HepG2 (cell line): ENCODE data around the gene STKLD1. TPM values are rescaled to one million over a fixed set of nuclear protein-coding genes. Genes with fewer than 3 reads are reported as not detected.

Experiments used
- GABPB1 ChIP-seq: IDR thresholded peaks from 2 replicates; pipeline ENCODE4 v1.6.1; 2016; ENCODE audit warnings: mild to moderate bottlenecking, missing genetic modification reagents, moderate library complexity, missing compliant biosample characterization
- HDAC2 ChIP-seq: sonication (generic); formaldehyde crosslinking; IDR thresholded peaks from 2 replicates; pipeline ENCODE4 v1.4.0; 2020; ENCODE audit warnings: missing genetic modification reagents
- HOXA5 ChIP-seq: sonication (generic); formaldehyde crosslinking; IDR thresholded peaks from 2 replicates; pipeline ENCODE4 v1.4.0; 2020; ENCODE audit warnings: missing genetic modification reagents
- IRX3 ChIP-seq: sonication (generic); formaldehyde crosslinking; IDR thresholded peaks from 2 replicates; pipeline ENCODE4 v1.8.1; 2023; ENCODE audit warnings: mild to moderate bottlenecking, low read depth, missing genetic modification reagents, borderline replicate concordance
- JUND ChIP-seq: sonication (generic); formaldehyde crosslinking; IDR thresholded peaks from 2 replicates; pipeline ENCODE4 v1.8.0; 2022; ENCODE audit warnings: mild to moderate bottlenecking, missing genetic modification reagents
- KAT7 ChIP-seq: IDR thresholded peaks from 2 replicates; pipeline ENCODE4 v1.6.1; 2018; ENCODE audit warnings: borderline replicate concordance, missing compliant biosample characterization
- KDM3A ChIP-seq: IDR thresholded peaks from 2 replicates; pipeline ENCODE4 v1.6.1; 2018; ENCODE audit warnings: low read depth, missing compliant biosample characterization
- NAIF1 ChIP-seq: sonication (generic); formaldehyde crosslinking; IDR thresholded peaks from 2 replicates; pipeline ENCODE4 v1.5.0; 2020; ENCODE audit warnings: mild to moderate bottlenecking, missing genetic modification reagents, borderline replicate concordance
- NR2C2 ChIP-seq: sonication (generic); formaldehyde crosslinking; IDR thresholded peaks from 2 replicates; pipeline ENCODE4 v1.4.0; 2020; ENCODE audit warnings: missing genetic modification reagents, mild to moderate bottlenecking, moderate library complexity, borderline replicate concordance
- NR2F6 ChIP-seq, 2 experiments: IDR thresholded peaks; 2 replicates each; pipeline ENCODE4 v1.6.1; 2016; ENCODE audit warnings: antibody characterized with exemption in 1 of 2, mild to moderate bottlenecking in 1 of 2
- REL ChIP-seq: sonication (generic); formaldehyde crosslinking; conservative IDR thresholded peaks from 2 replicates; pipeline ENCODE4 v1.8.0; 2022; ENCODE audit warnings: mild to moderate bottlenecking, missing genetic modification reagents, moderate library complexity
- ZNF10 ChIP-seq: sonication (generic); formaldehyde crosslinking; IDR thresholded peaks from 2 replicates; pipeline ENCODE4 v1.4.0; 2020; ENCODE audit warnings: mild to moderate bottlenecking, low read depth, missing genetic modification reagents, borderline replicate concordance
- ZNF232 ChIP-seq: sonication (generic); formaldehyde crosslinking; IDR thresholded peaks from 2 replicates; pipeline ENCODE4 v1.4.0; 2020; ENCODE audit warnings: missing genetic modification reagents, borderline replicate concordance
- ZNF660 ChIP-seq: sonication (generic); formaldehyde crosslinking; IDR thresholded peaks from 2 replicates; pipeline ENCODE4 v1.5.1; 2020; ENCODE audit warnings: mild to moderate bottlenecking, low read depth, missing genetic modification reagents, borderline replicate concordance
- ZNF891 ChIP-seq: sonication (generic); formaldehyde crosslinking; IDR thresholded peaks from 2 replicates; pipeline ENCODE4 v1.5.0; 2020; ENCODE audit warnings: mild to moderate bottlenecking, missing genetic modification reagents
- polyA plus RNA-seq, 8 experiments: library from polyadenylated mRNA; depleted of rRNA in 3 of 8; stranded (reverse) in 7 of 8; unstranded in 1 of 8; fragments of >200 nt; fragmentation: Illumina TruSeq in 4 of 8; extraction: Trizol in 4 of 8; gene quantifications; 2 replicates each; pipeline versions ENCODE4 v1.2.1 to v1.2.3, GENCODE V29; 2011 to 2016; ENCODE audit warnings: low read depth in 4 of 8, missing spikeins in 1 of 8, mixed read lengths in 1 of 8; ENCODE audit not compliant: insufficient read depth in 1 of 8
- total RNA-seq, 5 experiments: library from RNA; depleted of rRNA; stranded (reverse); fragments of >200 nt; fragmentation: Illumina TruSeq; extraction: Trizol; gene quantifications; 2 replicates each; pipeline ENCODE4 v1.2.3, GENCODE V29; 2016; ENCODE audit warnings: low read depth in 1 of 5
- TF ChIP-seq, protein P1 (sequence below): IDR thresholded peaks from 2 replicates; pipeline ENCODE4 v1.6.1; 2016; ENCODE audit warnings: mild to moderate bottlenecking
- TF ChIP-seq, protein P2 (sequence below): sonication (generic); formaldehyde crosslinking; IDR thresholded peaks from 2 replicates; pipeline ENCODE4 v1.4.0; 2020; ENCODE audit warnings: mild to moderate bottlenecking, missing genetic modification reagents
- TF ChIP-seq, protein P3 (sequence below): sonication (generic); formaldehyde crosslinking; IDR thresholded peaks from 2 replicates; pipeline ENCODE4 v1.5.0; 2020; ENCODE audit warnings: mild to moderate bottlenecking, missing genetic modification reagents

Gene STKLD1
- total and polyA plus RNA-seq, 2 of the 13 experiments (the other 11 are each of a cell fraction or from before 2014, with no cell fraction given) = 1.5 to 2.2 TPM

DNA sequence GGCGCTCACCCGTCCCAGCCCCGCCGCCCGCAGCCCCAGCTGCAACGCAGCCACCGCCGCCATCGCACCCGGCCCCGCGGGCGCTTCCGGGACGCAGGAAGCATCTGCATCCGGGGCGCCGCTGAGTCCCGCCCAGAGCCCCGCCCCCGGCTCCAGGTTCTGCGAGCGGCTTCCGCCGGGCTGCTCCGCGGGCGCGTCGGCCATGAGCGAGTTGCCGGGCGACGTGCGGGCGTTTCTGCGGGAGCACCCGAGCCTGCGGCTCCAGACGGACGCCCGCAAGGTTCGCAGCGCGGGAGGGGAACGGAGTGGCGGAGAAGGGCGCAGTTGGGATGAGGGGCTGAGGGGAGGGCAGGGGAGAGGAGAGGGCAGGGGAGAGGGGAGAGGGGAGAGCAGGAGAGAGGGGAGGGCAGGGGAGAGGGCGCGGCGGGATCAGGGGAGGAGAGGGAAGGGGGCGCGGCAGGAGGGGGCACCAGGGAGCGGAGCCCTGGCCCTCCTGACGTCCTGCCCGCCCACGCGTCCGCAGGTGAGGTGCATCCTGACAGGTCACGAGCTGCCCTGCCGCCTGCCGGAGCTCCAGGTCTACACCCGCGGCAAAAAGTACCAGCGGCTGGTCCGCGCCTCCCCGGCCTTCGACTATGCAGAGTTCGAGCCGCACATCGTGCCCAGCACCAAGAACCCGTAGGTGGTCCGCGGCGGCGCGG is 19.6 kb upstream of the STKLD1 start, which contains the start of the genes SURF1 and SURF2 (continued):
- no peak for TF ChIP-seq ZNF891 (CRISPR knock-in tag)
- TF ChIP-seq, protein P1, sequence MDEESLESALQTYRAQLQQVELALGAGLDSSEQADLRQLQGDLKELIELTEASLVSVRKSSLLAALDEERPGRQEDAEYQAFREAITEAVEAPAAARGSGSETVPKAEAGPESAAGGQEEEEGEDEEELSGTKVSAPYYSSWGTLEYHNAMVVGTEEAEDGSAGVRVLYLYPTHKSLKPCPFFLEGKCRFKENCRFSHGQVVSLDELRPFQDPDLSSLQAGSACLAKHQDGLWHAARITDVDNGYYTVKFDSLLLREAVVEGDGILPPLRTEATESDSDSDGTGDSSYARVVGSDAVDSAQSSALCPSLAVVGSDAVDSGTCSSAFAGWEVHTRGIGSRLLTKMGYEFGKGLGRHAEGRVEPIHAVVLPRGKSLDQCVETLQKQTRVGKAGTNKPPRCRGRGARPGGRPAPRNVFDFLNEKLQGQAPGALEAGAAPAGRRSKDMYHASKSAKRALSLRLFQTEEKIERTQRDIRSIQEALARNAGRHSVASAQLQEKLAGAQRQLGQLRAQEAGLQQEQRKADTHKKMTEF = 0 out of 2 replicates have a peak, but pooled peaks have one; percentile 41
- TF ChIP-seq GABPB1 (CRISPR knock-in tag) = peak; percentile 93
- no peak for TF ChIP-seq HOXA5 (CRISPR knock-in tag)
- TF ChIP-seq ZNF660 (CRISPR knock-in tag) = no peak
- no peak for TF ChIP-seq JUND (CRISPR knock-in tag)
- peak; percentile 55; the same call in 1 of the 2 replicates for TF ChIP-seq ZNF232 (CRISPR knock-in tag)
- no peak for TF ChIP-seq KDM3A (CRISPR knock-in tag)
- TF ChIP-seq, protein P2, sequence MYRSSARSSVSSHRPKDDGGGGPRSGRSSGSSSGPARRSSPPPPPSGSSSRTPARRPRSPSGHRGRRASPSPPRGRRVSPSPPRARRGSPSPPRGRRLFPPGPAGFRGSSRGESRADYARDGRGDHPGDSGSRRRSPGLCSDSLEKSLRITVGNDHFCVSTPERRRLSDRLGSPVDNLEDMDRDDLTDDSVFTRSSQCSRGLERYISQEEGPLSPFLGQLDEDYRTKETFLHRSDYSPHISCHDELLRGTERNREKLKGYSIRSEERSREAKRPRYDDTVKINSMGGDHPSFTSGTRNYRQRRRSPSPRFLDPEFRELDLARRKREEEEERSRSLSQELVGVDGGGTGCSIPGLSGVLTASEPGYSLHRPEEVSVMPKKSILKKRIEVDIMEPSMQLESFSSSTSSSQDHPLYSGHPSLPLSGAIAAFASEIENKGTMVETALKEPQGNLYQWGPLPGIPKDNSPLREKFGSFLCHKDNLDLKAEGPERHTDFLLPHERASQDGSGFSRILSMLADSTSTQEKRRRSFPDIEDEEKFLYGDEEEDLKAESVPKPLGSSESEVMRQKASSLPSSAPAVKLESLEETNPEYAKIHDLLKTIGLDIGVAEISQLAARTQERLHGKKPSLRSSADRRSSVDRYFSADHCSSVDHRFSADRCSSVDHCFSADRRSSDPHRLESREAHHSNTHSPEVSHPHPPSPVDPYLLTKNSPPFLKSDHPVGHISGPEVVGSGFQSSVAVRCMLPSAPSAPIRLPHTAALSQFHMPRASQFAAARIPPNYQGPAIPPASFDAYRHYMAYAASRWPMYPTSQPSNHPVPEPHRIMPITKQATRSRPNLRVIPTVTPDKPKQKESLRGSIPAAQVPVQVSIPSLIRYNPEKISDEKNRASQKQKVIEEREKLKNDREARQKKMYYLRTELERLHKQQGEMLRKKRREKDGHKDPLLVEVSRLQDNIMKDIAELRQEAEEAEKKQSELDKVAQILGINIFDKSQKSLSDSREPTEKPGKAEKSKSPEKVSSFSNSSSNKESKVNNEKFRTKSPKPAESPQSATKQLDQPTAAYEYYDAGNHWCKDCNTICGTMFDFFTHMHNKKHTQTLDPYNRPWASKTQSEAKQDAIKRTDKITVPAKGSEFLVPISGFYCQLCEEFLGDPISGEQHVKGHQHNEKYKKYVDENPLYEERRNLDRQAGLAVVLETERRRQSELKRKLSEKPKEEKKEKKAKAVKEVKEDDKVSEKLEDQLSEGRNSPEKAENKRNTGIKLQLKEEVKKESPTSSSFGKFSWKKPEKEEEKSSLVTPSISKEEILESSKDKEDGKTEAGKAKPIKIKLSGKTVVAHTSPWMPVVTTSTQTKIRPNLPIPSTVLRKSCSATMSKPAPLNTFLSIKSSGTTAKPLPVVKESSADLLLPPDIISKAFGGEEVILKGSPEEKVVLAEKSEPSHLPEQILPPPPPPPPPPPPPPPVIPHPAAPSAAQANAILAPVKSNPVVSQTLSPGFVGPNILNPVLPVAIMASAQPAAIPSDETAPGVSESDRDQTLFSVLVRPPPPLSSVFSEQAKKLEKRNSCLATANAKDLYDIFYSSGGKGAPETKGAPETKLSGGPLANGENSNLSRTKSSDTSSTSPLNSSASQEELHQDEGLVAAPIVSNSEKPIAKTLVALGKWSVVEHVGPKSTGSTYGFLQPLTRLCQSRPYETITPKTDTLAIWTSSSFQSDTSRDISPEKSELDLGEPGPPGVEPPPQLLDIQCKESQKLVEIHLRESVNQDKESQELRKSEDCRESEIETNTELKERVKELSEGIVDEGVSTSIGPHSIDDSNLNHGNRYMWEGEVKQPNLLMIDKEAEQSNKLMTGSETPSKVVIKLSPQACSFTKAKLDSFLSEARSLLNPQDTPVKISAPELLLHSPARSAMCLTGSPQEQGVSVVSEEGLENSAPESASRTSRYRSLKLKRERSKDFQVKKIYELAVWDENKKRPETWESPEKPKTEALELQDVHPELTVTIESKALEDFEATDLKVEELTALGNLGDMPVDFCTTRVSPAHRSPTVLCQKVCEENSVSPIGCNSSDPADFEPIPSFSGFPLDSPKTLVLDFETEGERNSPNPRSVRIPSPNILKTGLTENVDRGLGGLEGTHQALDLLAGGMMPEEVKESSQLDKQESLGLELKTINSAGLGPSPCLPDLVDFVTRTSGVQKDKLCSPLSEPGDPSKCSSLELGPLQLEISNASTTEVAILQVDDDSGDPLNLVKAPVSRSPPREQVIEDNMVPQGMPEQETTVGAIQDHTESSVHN (CRISPR knock-in tag) = no peak
- no peak for TF ChIP-seq REL (CRISPR knock-in tag)
- 0 out of 2 replicates have a peak, but pooled peaks have one; percentile 65 for TF ChIP-seq KAT7 (CRISPR knock-in tag)
- TF ChIP-seq, protein P3, sequence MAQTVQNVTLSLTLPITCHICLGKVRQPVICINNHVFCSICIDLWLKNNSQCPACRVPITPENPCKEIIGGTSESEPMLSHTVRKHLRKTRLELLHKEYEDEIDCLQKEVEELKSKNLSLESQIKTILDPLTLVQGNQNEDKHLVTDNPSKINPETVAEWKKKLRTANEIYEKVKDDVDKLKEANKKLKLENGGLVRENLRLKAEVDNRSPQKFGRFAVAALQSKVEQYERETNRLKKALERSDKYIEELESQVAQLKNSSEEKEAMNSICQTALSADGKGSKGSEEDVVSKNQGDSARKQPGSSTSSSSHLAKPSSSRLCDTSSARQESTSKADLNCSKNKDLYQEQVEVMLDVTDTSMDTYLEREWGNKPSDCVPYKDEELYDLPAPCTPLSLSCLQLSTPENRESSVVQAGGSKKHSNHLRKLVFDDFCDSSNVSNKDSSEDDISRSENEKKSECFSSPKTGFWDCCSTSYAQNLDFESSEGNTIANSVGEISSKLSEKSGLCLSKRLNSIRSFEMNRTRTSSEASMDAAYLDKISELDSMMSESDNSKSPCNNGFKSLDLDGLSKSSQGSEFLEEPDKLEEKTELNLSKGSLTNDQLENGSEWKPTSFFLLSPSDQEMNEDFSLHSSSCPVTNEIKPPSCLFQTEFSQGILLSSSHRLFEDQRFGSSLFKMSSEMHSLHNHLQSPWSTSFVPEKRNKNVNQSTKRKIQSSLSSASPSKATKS (CRISPR knock-in tag) = no peak
- peak; percentile 7; the same call in 1 of the 2 replicates for TF ChIP-seq HDAC2
- TF ChIP-seq NR2F6 (IDR thresholded peaks at IDR 0.05) = no peak
- TF ChIP-seq NR2F6 (CRISPR knock-in tag; IDR thresholded peaks at IDR 0.05) = no peak
- no peak for TF ChIP-seq NAIF1 (CRISPR knock-in tag)
- TF ChIP-seq ZNF10 (CRISPR knock-in tag) = no peak
- TF ChIP-seq IRX3 (CRISPR knock-in tag) = no peak
- TF ChIP-seq NR2C2 (CRISPR knock-in tag) = peak; percentile 98
